Endothelial cell of umbilical vein (primary cell): Measurements from ENCODE around the gene RBMS3. TPM values are rescaled to one million over a fixed set of nuclear protein-coding genes. Genes with fewer than 3 reads are reported as not detected.

ENCODE experiments used
- BruUV-seq: library from RNA; stranded (reverse); fragments of 400-500 nt; replicated peaks from 2 replicates; lab custom pipeline; 2021; lab: Mats Ljungman, UMichigan
- CTCF ChIA-PET: fragments of 300-600, 350-600 bp; sonication (Branson Sonifier 250); formaldehyde crosslinking; loops from one replicate; lab custom pipeline; 2021; ENCODE audit warnings: antibody characterized with exemption, inconsistent platforms; lab: Charles Lee
- POLR2A ChIA-PET: fragments of 300-600, 350-600 bp; sonication (Branson Sonifier 250); formaldehyde crosslinking; loops from one replicate; lab custom pipeline; 2021; ENCODE audit warnings: antibody characterized with exemption, inconsistent platforms; lab: Charles Lee
- DNase-seq: peaks from one replicate; pipeline ENCODE4 v3.0.0-alpha.2; 2011; ENCODE audit warnings: low read depth, low spot score
- FAIRE-seq: peaks from 2 replicates; lab custom pipeline; 2011; peaks lifted over from hg19 to GRCh38; lab: Jason Lieb, UNC
- H2AFZ ChIP-seq: 2 replicates; pipeline ENCODE4 v1.6.0; 2012; ENCODE audit warnings: low read depth, low read length, control low read depth, inconsistent platforms
- H3K27ac ChIP-seq: 2 replicates; pipeline ENCODE4 v1.5.1; 2011; ENCODE audit warnings: low read depth, mild to moderate bottlenecking, control low read depth, low read length, moderate library complexity; ENCODE audit not compliant: insufficient read depth
- H3K27me3 ChIP-seq, 2 experiments: 2 replicates each; pipeline versions ENCODE4 v1.6.0 to v1.6.1; 2011; ENCODE audit warnings: low read length in 2 of 2, mixed read lengths in 1 of 2; ENCODE audit not compliant: control insufficient read depth in 2 of 2, insufficient read depth in 2 of 2
- H3K36me3 ChIP-seq, 2 experiments: 2 replicates in 1 of 2; 3 replicates in 1 of 2; pipeline ENCODE4 v1.5.1; 2011; ENCODE audit warnings: low read length in 2 of 2, mild to moderate bottlenecking in 1 of 2, moderate library complexity in 1 of 2; ENCODE audit not compliant: control insufficient read depth in 2 of 2, insufficient read depth in 2 of 2; ENCODE audit errors: extremely low read depth in 1 of 2
- H3K4me1 ChIP-seq: 3 replicates; pipeline ENCODE4 v1.5.1; 2011; ENCODE audit warnings: mild to moderate bottlenecking, low read length; ENCODE audit not compliant: control insufficient read depth, insufficient read depth; ENCODE audit errors: extremely low read depth
- H3K4me2 ChIP-seq: 2 replicates; pipeline ENCODE4 v1.6.1; 2011; ENCODE audit warnings: low read length, control low read depth, mixed read lengths; ENCODE audit not compliant: insufficient read depth
- H3K4me3 ChIP-seq, 3 experiments: fragments of 200-600 bp in 1 of 3; sonication (generic), shearing (Covaris generic) in 1 of 3; replicated peaks in 1 of 3; 2 replicates each; pipeline ENCODE4 v1.5.1; 2011 to 2016; ENCODE audit warnings: control low read depth in 3 of 3, low read length in 3 of 3, mild to moderate bottlenecking in 2 of 3, inconsistent platforms in 1 of 3, low read depth in 1 of 3, moderate library complexity in 1 of 3; ENCODE audit not compliant: insufficient read depth in 1 of 3
- H3K79me2 ChIP-seq: 2 replicates; pipeline ENCODE4 v1.6.0; 2012; ENCODE audit warnings: low read length, inconsistent platforms; ENCODE audit not compliant: control insufficient read depth, insufficient read depth
- H3K9ac ChIP-seq: replicated peaks from 2 replicates; pipeline ENCODE3; 2011; ENCODE audit warnings: low read length, control low read depth; ENCODE audit not compliant: insufficient read depth; ENCODE audit errors: extremely low read depth
- H3K9me1 ChIP-seq: replicated peaks from 3 replicates; pipeline ENCODE4 v1.6.0; 2011; ENCODE audit warnings: mild to moderate bottlenecking, low read length; ENCODE audit not compliant: control insufficient read depth, insufficient read depth; ENCODE audit errors: extremely low read depth
- H3K9me3 ChIP-seq: replicated peaks from 2 replicates; pipeline ENCODE4 v1.5.1; 2012; ENCODE audit warnings: low read length, inconsistent platforms; ENCODE audit not compliant: control insufficient read depth, insufficient read depth
- H4K20me1 ChIP-seq: replicated peaks from 2 replicates; pipeline ENCODE3; 2011; ENCODE audit warnings: mild to moderate bottlenecking, low read length; ENCODE audit not compliant: control insufficient read depth, insufficient read depth; ENCODE audit errors: extremely low read depth
- EZH2 ChIP-seq: IDR thresholded peaks from 2 replicates; pipeline ENCODE4 v1.6.1; 2012; ENCODE audit warnings: borderline replicate concordance, low read depth, mild to moderate bottlenecking, moderate library complexity, low read length, inconsistent platforms; ENCODE audit not compliant: severe bottlenecking
- FOS ChIP-seq: IDR thresholded peaks from 2 replicates; pipeline ENCODE4 v1.6.1; 2011; ENCODE audit warnings: mild to moderate bottlenecking, low read length, moderate library complexity, borderline replicate concordance; ENCODE audit not compliant: insufficient read depth
- GATA2 ChIP-seq: IDR thresholded peaks from 2 replicates; pipeline ENCODE4 v1.7.0; 2011; ENCODE audit warnings: low read depth, mild to moderate bottlenecking, moderate library complexity, mixed read lengths, low read length; ENCODE audit not compliant: insufficient read length, insufficient read depth
- JUN ChIP-seq: IDR thresholded peaks from 2 replicates; pipeline ENCODE4 v1.6.1; 2011; ENCODE audit warnings: borderline replicate concordance, low read depth; ENCODE audit not compliant: insufficient read length, insufficient read depth
- MYC ChIP-seq: IDR thresholded peaks from one replicate; pipeline ENCODE4 v1.6.1; 2011; ENCODE audit warnings: mild to moderate bottlenecking, low read depth, low read length
- POLR2A ChIP-seq: IDR thresholded peaks from 2 replicates; pipeline ENCODE4 v1.6.1; 2012; ENCODE audit warnings: low read depth, mild to moderate bottlenecking, control low read depth, low read length
- POLR2AphosphoS5 ChIP-seq: IDR thresholded peaks from 2 replicates; pipeline ENCODE4 v1.6.1; 2012; ENCODE audit warnings: low read depth, mild to moderate bottlenecking, control low read depth, low read length, moderate library complexity; ENCODE audit not compliant: insufficient read depth
- dilution Hi-C: fragments of 300-500 bp; cut with MboI; formaldehyde crosslinking; loops from one replicate; pipeline ENCODE4 v1.15.0; 2019; ENCODE audit warnings: low sequenced_read_pairs; ENCODE audit not compliant: extremely low pct_ligation_motif_present
- intact Hi-C: fragments of 100-400 bp; cut with micrococcal nuclease; formaldehyde crosslinking; loops from one replicate; pipeline ENCODE4 v1.10.0; 2022
- polyA plus RNA-seq, 4 experiments: library from polyadenylated mRNA; depleted of rRNA in 3 of 4; stranded (reverse) in 3 of 4; unstranded in 1 of 4; fragments of >200 nt; gene quantifications; 2 replicates each; pipeline versions ENCODE4 v1.2.1 to v1.2.3, GENCODE V29; 2011 to 2012; ENCODE audit warnings: missing spikeins in 1 of 4
- total RNA-seq: library from RNA; stranded (reverse); gene quantifications from 2 replicates; pipeline ENCODE4 v1.2.3, GENCODE V29; 2021
- TF ChIP-seq, protein P1 (sequence below): IDR thresholded peaks from 2 replicates; pipeline ENCODE4 v1.6.1; 2011; ENCODE audit not compliant: insufficient read depth, insufficient read length
- TF ChIP-seq, protein P2 (sequence below), 2 donors: IDR thresholded peaks; 1 replicate in 1 of 2; 2 replicates in 1 of 2; pipeline ENCODE4 v1.5.1; 2011; ENCODE audit warnings: low read length in 2 of 2, mild to moderate bottlenecking in 2 of 2, moderate library complexity in 2 of 2, control low read depth in 1 of 2, inconsistent platforms in 1 of 2, low read depth in 1 of 2; ENCODE audit not compliant: insufficient read depth in 1 of 2; ENCODE audit errors: extremely low read depth in 1 of 2

Gene RBMS3
- total and polyA plus RNA-seq, 2 donors (not counting 3 experiments of a cell fraction or from before 2014, with no cell fraction given): 13.6 to 42.3 TPM

GRCh38 chr3:29438580-29438979 lies 157.7 kb downstream of the RBMS3 start:
- Histone ChIP-seq H3K4me2 (no peak overlapping the region), H3K27ac (no peak overlapping the region), H3K36me3 (peaks cover 0 to 3% of the 10 kb centered on the region in 2 experiments)

GRCh38 chr3:29440413-29441305 lies 159.8 kb downstream of the RBMS3 start:
- peaks cover 13% of the 10 kb centered on the region for H3K4me1 ChIP-seq
- no peaks in the 10 kb centered on the region for H3K27me3 ChIP-seq
- dilution Hi-C loops: no loop called here
- intact Hi-C loops: loop anchor here (5.0 kb wide), 3 partner anchors 158 to 523 kb away; partner anchors contain the start of gene RBMS3
- peak overlapping the region; percentile 21 for H3K27ac ChIP-seq
- no peaks in the 10 kb centered on the region for H3K9me1 ChIP-seq
- H3K36me3 ChIP-seq: no peaks in the 10 kb centered on the region
- H4K20me1 ChIP-seq: no peaks in the 10 kb centered on the region
- no TSS peak for BruUV-seq
- no peak for FAIRE-seq
- peak overlapping the region; percentile 39 for H3K9ac ChIP-seq
- TF ChIP-seq FOS (no peak), GATA2 (no peak), EZH2 (no peak), MYC (no peak), POLR2AphosphoS5 (no peak), JUN (no peak), POLR2A (no peak)
- TF ChIP-seq, protein P1, sequence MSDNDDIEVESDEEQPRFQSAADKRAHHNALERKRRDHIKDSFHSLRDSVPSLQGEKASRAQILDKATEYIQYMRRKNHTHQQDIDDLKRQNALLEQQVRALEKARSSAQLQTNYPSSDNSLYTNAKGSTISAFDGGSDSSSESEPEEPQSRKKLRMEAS: no peak
- TF ChIP-seq, protein P2, sequence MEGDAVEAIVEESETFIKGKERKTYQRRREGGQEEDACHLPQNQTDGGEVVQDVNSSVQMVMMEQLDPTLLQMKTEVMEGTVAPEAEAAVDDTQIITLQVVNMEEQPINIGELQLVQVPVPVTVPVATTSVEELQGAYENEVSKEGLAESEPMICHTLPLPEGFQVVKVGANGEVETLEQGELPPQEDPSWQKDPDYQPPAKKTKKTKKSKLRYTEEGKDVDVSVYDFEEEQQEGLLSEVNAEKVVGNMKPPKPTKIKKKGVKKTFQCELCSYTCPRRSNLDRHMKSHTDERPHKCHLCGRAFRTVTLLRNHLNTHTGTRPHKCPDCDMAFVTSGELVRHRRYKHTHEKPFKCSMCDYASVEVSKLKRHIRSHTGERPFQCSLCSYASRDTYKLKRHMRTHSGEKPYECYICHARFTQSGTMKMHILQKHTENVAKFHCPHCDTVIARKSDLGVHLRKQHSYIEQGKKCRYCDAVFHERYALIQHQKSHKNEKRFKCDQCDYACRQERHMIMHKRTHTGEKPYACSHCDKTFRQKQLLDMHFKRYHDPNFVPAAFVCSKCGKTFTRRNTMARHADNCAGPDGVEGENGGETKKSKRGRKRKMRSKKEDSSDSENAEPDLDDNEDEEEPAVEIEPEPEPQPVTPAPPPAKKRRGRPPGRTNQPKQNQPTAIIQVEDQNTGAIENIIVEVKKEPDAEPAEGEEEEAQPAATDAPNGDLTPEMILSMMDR (IDR thresholded peaks at IDR 0.05; ENCODE audit: extremely low read depth in 1 of 2, insufficient read depth in 1 of 2, low read depth in 1 of 2, low read length in 2 of 2): no peak
- no peaks in the 10 kb centered on the region for H3K79me2 ChIP-seq
- peak overlapping the region; percentile 62 for H2AFZ ChIP-seq
- DNase-seq: peak; percentile 59
- peak overlapping the region; percentile 57 for H3K4me2 ChIP-seq
- H3K9me3 ChIP-seq: no peaks in the 10 kb centered on the region
- H3K4me3 ChIP-seq: peak overlapping the region in 2 of 3 experiments; percentile 21 to 27
- CTCF ChIA-PET: interaction anchor here (1.0 kb wide), 1 partner anchor 10 kb away, joined by 3 read pairs; no protein-coding TSS in a partner anchor
- POLR2A ChIA-PET: no interaction called here

More at GRCh38 chr3:29438580-29438979, 157.7 kb downstream of the RBMS3 start:
- intact Hi-C loops: loop anchor here (5.0 kb wide), 1 partner anchor 454 kb away; no protein-coding TSS in a partner anchor
- DNase-seq (no peak), FAIRE-seq (no peak)
- Histone ChIP-seq H3K4me1 (peaks cover 13% of the 10 kb centered on the region), H3K4me3 (no peak overlapping the region), H3K27me3 (no peaks in the 10 kb centered on the region), H3K79me2 (no peaks in the 10 kb centered on the region), H2AFZ (no peak overlapping the region), H4K20me1 (no peaks in the 10 kb centered on the region), H3K9me3 (no peaks in the 10 kb centered on the region), H3K9me1 (no peaks in the 10 kb centered on the region), H3K9ac (no peak overlapping the region)
- POLR2A ChIA-PET: no interaction called here
- dilution Hi-C loops: no loop called here
- TF ChIP-seq EZH2: no peak
- TF ChIP-seq GATA2: no peak
- no TSS peak for BruUV-seq
- CTCF ChIA-PET: no interaction called here
